LHCN-M2 (cell line): Measurements from ENCODE around the gene AKT2. TPM values are rescaled to one million over a fixed set of nuclear protein-coding genes. Genes with fewer than 3 reads are reported as not detected.
A peak's percentile ranks its signal among the peaks of the same experiment; 100 is the strongest.

Source experiments
- DNase-seq: peaks from one replicate; pipeline ENCODE4 v3.0.0-alpha.2; 2012; ENCODE audit warnings: low read depth
- total RNA-seq: library from RNA; depleted of rRNA; stranded (reverse); fragments of >200 nt; gene quantifications from 2 replicates; pipeline ENCODE4 v1.2.3, GENCODE V29; 2014

The AKT2 gene
- total RNA-seq, 1 experiment from 2014 or later = 93.5 TPM

- DNase-seq = no peak
Observed at GRCh38 chr19:40302224-40303011, 17.3 kb upstream of the AKT2 start.

GRCh38 chr19:40300668-40301067 is 15.5 kb upstream of the AKT2 start:
- no peak for DNase-seq

- no peak for DNase-seq
Observed at GRCh38 chr19:40298026-40298425, 12.9 kb upstream of the AKT2 start.

- no peak for DNase-seq
Observed at GRCh38 chr19:40294560-40294959, 9.4 kb upstream of the AKT2 start.

- DNase-seq = peak; percentile 12
Observed at GRCh38 chr19:40286971-40287421, 1.9 kb upstream of the AKT2 start.

- DNase-seq = no peak
Observed at GRCh38 chr19:40286235-40286970, 1.3 kb upstream of the AKT2 start.

GRCh38 chr19:40285353-40286234 is 449 bp upstream of the AKT2 start:
- DNase-seq = peak; percentile 99

- no peak for DNase-seq
Observed at GRCh38 chr19:40284251-40284500, 969 bp downstream of the AKT2 start.

- peak; percentile 89 for DNase-seq
Observed at GRCh38 chr19:40283414-40284250, 1.5 kb downstream of the AKT2 start.

GRCh38 chr19:40282920-40283319 is 2.2 kb downstream of the AKT2 start:
- DNase-seq = no peak

GRCh38 chr19:40282209-40282580 is 3.0 kb downstream of the AKT2 start:
- DNase-seq = no peak

- no peak for DNase-seq
Observed at GRCh38 chr19:40281381-40282208, 3.5 kb downstream of the AKT2 start.

- DNase-seq = no peak
Observed at GRCh38 chr19:40280608-40281221, 4.4 kb downstream of the AKT2 start.

GRCh38 chr19:40279761-40280607 is 5.2 kb downstream of the AKT2 start:
- DNase-seq = no peak

GRCh38 chr19:40279120-40279551 is 6.0 kb downstream of the AKT2 start:
- DNase-seq = no peak

GRCh38 chr19:40278361-40279035 is 6.6 kb downstream of the AKT2 start:
- DNase-seq = no peak

- no peak for DNase-seq
Observed at GRCh38 chr19:40277356-40278059, 7.6 kb downstream of the AKT2 start.
